ENCODE measurements around the gene CDH13. TPM values are rescaled to one million over a fixed set of nuclear protein-coding genes. Genes with fewer than 3 reads are reported as not detected.

Gene CDH13
- total RNA-seq, 1 donor from 2014 or later, result 20.9 TPM

- H3K27me3 ChIP-seq (ENCODE audit: control insufficient read depth in 3 of 3, insufficient read depth in 3 of 3, low read length in 3 of 3), result no peaks in the 10 kb centered on the region
- H3K9me3 ChIP-seq (ENCODE audit: control insufficient read depth in 3 of 3, low read length in 3 of 3), result no peaks in the 10 kb centered on the region
- H3K27ac ChIP-seq (ENCODE audit: low read depth, low read length), result no peak overlapping the region
- peaks cover 4 to 13% (median 7%) of the 10 kb centered on the region in 3 donors for H3K4me1 ChIP-seq (ENCODE audit: control insufficient read depth in 3 of 3, insufficient read depth in 3 of 3, low read length in 3 of 3)
- H3K36me3 ChIP-seq (ENCODE audit: control insufficient read depth in 3 of 3, insufficient read depth in 3 of 3, low read length in 3 of 3), result no peaks in the 10 kb centered on the region
- no peak overlapping the region for H3K4me3 ChIP-seq (ENCODE audit: low read length in 3 of 3)
- H3K9ac ChIP-seq (ENCODE audit: low read depth in 1 of 3, low read length in 3 of 3), result no peak overlapping the region
Observed at GRCh38 chr16:83472776-83473501, 846.2 kb downstream of the CDH13 start.

GRCh38 chr16:83473926-83474650, 847.3 kb downstream of the CDH13 start:
- Histone ChIP-seq H3K4me3 (ENCODE audit: low read length in 3 of 3) (no peak overlapping the region), H3K27ac (ENCODE audit: low read depth, low read length) (no peak overlapping the region), H3K9me3 (ENCODE audit: control insufficient read depth in 3 of 3, low read length in 3 of 3) (no peaks in the 10 kb centered on the region), H3K9ac (ENCODE audit: low read depth in 1 of 3, low read length in 3 of 3) (no peak overlapping the region), H3K27me3 (ENCODE audit: control insufficient read depth in 3 of 3, insufficient read depth in 3 of 3, low read length in 3 of 3) (no peaks in the 10 kb centered on the region), H3K4me1 (ENCODE audit: control insufficient read depth in 3 of 3, insufficient read depth in 3 of 3, low read length in 3 of 3) (peaks cover 4 to 13% (median 7%) of the 10 kb centered on the region in 3 donors), H3K36me3 (ENCODE audit: control insufficient read depth in 3 of 3, insufficient read depth in 3 of 3, low read length in 3 of 3) (no peaks in the 10 kb centered on the region)

- Histone ChIP-seq H3K9me3 (ENCODE audit: control insufficient read depth in 3 of 3, low read length in 3 of 3) (no peaks in the 10 kb centered on the region), H3K4me1 (ENCODE audit: control insufficient read depth in 3 of 3, insufficient read depth in 3 of 3, low read length in 3 of 3) (peaks cover 4 to 13% (median 7%) of the 10 kb centered on the region in 3 donors), H3K4me3 (ENCODE audit: low read length in 3 of 3) (no peak overlapping the region), H3K36me3 (ENCODE audit: control insufficient read depth in 3 of 3, insufficient read depth in 3 of 3, low read length in 3 of 3) (no peaks in the 10 kb centered on the region), H3K27ac (ENCODE audit: low read depth, low read length) (no peak overlapping the region), H3K27me3 (ENCODE audit: control insufficient read depth in 3 of 3, insufficient read depth in 3 of 3, low read length in 3 of 3) (no peaks in the 10 kb centered on the region), H3K9ac (ENCODE audit: low read depth in 1 of 3, low read length in 3 of 3) (no peak overlapping the region)
Observed at GRCh38 chr16:83475108-83475507, 848.3 kb downstream of the CDH13 start.

- Histone ChIP-seq H3K27ac (ENCODE audit: low read depth, low read length) (no peak overlapping the region), H3K9me3 (ENCODE audit: control insufficient read depth in 3 of 3, low read length in 3 of 3) (no peaks in the 10 kb centered on the region), H3K9ac (ENCODE audit: low read depth in 1 of 3, low read length in 3 of 3) (no peak overlapping the region), H3K27me3 (ENCODE audit: control insufficient read depth in 3 of 3, insufficient read depth in 3 of 3, low read length in 3 of 3) (no peaks in the 10 kb centered on the region), H3K4me1 (ENCODE audit: control insufficient read depth in 3 of 3, insufficient read depth in 3 of 3, low read length in 3 of 3) (peaks cover 0 to 5% (median 0%) of the 10 kb centered on the region in 3 donors), H3K4me3 (ENCODE audit: low read length in 3 of 3) (no peak overlapping the region), H3K36me3 (ENCODE audit: control insufficient read depth in 3 of 3, insufficient read depth in 3 of 3, low read length in 3 of 3) (peaks cover 0 to 3% (median 0%) of the 10 kb centered on the region in 3 donors)
Observed at GRCh38 chr16:83481589-83481988, 854.8 kb downstream of the CDH13 start.

GRCh38 chr16:83482545-83483162, 855.9 kb downstream of the CDH13 start:
- H3K27ac ChIP-seq (ENCODE audit: low read depth, low read length), result no peak overlapping the region

GRCh38 chr16:83490073-83490472, 863.3 kb downstream of the CDH13 start:
- Histone ChIP-seq H3K4me1 (ENCODE audit: control insufficient read depth in 3 of 3, insufficient read depth in 3 of 3, low read length in 3 of 3) (no peaks in the 10 kb centered on the region), H3K9ac (ENCODE audit: low read depth in 1 of 3, low read length in 3 of 3) (no peak overlapping the region), H3K4me3 (ENCODE audit: low read length in 3 of 3) (no peak overlapping the region), H3K36me3 (ENCODE audit: control insufficient read depth in 3 of 3, insufficient read depth in 3 of 3, low read length in 3 of 3) (peaks cover 0 to 8% (median 4%) of the 10 kb centered on the region in 3 donors), H3K27ac (ENCODE audit: low read depth, low read length) (no peak overlapping the region), H3K27me3 (ENCODE audit: control insufficient read depth in 3 of 3, insufficient read depth in 3 of 3, low read length in 3 of 3) (no peaks in the 10 kb centered on the region), H3K9me3 (ENCODE audit: control insufficient read depth in 3 of 3, low read length in 3 of 3) (no peaks in the 10 kb centered on the region)

More at GRCh38 chr16:83482545-83483162, 855.9 kb downstream of the CDH13 start:
- Histone ChIP-seq H3K9me3 (ENCODE audit: control insufficient read depth in 3 of 3, low read length in 3 of 3) (no peaks in the 10 kb centered on the region), H3K4me3 (ENCODE audit: low read length in 3 of 3) (no peak overlapping the region), H3K27me3 (ENCODE audit: control insufficient read depth in 3 of 3, insufficient read depth in 3 of 3, low read length in 3 of 3) (no peaks in the 10 kb centered on the region), H3K9ac (ENCODE audit: low read depth in 1 of 3, low read length in 3 of 3) (no peak overlapping the region), H3K4me1 (ENCODE audit: control insufficient read depth in 3 of 3, insufficient read depth in 3 of 3, low read length in 3 of 3) (peaks cover 0 to 5% (median 0%) of the 10 kb centered on the region in 3 donors), H3K36me3 (ENCODE audit: control insufficient read depth in 3 of 3, insufficient read depth in 3 of 3, low read length in 3 of 3) (peaks cover 0 to 8% (median 4%) of the 10 kb centered on the region in 3 donors)

- H3K9ac ChIP-seq (ENCODE audit: low read depth in 1 of 3, low read length in 3 of 3), result no peak overlapping the region
- H3K4me1 ChIP-seq (ENCODE audit: control insufficient read depth in 3 of 3, insufficient read depth in 3 of 3, low read length in 3 of 3), result no peaks in the 10 kb centered on the region
- no peaks in the 10 kb centered on the region for H3K9me3 ChIP-seq (ENCODE audit: control insufficient read depth in 3 of 3, low read length in 3 of 3)
- no peaks in the 10 kb centered on the region for H3K36me3 ChIP-seq (ENCODE audit: control insufficient read depth in 3 of 3, insufficient read depth in 3 of 3, low read length in 3 of 3)
- H3K27me3 ChIP-seq (ENCODE audit: control insufficient read depth in 3 of 3, insufficient read depth in 3 of 3, low read length in 3 of 3), result no peaks in the 10 kb centered on the region
- no peak overlapping the region for H3K4me3 ChIP-seq (ENCODE audit: low read length in 3 of 3)
- H3K27ac ChIP-seq (ENCODE audit: low read depth, low read length), result no peak overlapping the region
Observed at GRCh38 chr16:83494459-83494858, 867.7 kb downstream of the CDH13 start.

- no peaks in the 10 kb centered on the region for H3K9me3 ChIP-seq (ENCODE audit: control insufficient read depth in 3 of 3, low read length in 3 of 3)
Observed at GRCh38 chr16:83501481-83501880, 874.7 kb downstream of the CDH13 start.

GRCh38 chr16:83508295-83508694, 881.5 kb downstream of the CDH13 start:
- Histone ChIP-seq H3K9me3 (ENCODE audit: control insufficient read depth in 3 of 3, low read length in 3 of 3) (no peaks in the 10 kb centered on the region), H3K27me3 (ENCODE audit: control insufficient read depth in 3 of 3, insufficient read depth in 3 of 3, low read length in 3 of 3) (no peaks in the 10 kb centered on the region), H3K4me1 (ENCODE audit: control insufficient read depth in 3 of 3, insufficient read depth in 3 of 3, low read length in 3 of 3) (no peaks in the 10 kb centered on the region), H3K9ac (ENCODE audit: low read depth in 1 of 3, low read length in 3 of 3) (no peak overlapping the region), H3K27ac (ENCODE audit: low read depth, low read length) (no peak overlapping the region), H3K4me3 (ENCODE audit: low read length in 3 of 3) (no peak overlapping the region), H3K36me3 (ENCODE audit: control insufficient read depth in 3 of 3, insufficient read depth in 3 of 3, low read length in 3 of 3) (no peaks in the 10 kb centered on the region)

More at GRCh38 chr16:83501481-83501880, 874.7 kb downstream of the CDH13 start:
- Histone ChIP-seq H3K9ac (ENCODE audit: low read depth in 1 of 3, low read length in 3 of 3) (no peak overlapping the region), H3K36me3 (ENCODE audit: control insufficient read depth in 3 of 3, insufficient read depth in 3 of 3, low read length in 3 of 3) (no peaks in the 10 kb centered on the region), H3K27ac (ENCODE audit: low read depth, low read length) (no peak overlapping the region), H3K27me3 (ENCODE audit: control insufficient read depth in 3 of 3, insufficient read depth in 3 of 3, low read length in 3 of 3) (no peaks in the 10 kb centered on the region), H3K4me3 (ENCODE audit: low read length in 3 of 3) (no peak overlapping the region), H3K4me1 (ENCODE audit: control insufficient read depth in 3 of 3, insufficient read depth in 3 of 3, low read length in 3 of 3) (no peaks in the 10 kb centered on the region)

- H3K36me3 ChIP-seq (ENCODE audit: control insufficient read depth in 3 of 3, insufficient read depth in 3 of 3, low read length in 3 of 3), result no peaks in the 10 kb centered on the region
- no peaks in the 10 kb centered on the region for H3K9me3 ChIP-seq (ENCODE audit: control insufficient read depth in 3 of 3, low read length in 3 of 3)
- H3K4me3 ChIP-seq (ENCODE audit: low read length in 3 of 3), result no peak overlapping the region
- H3K4me1 ChIP-seq (ENCODE audit: control insufficient read depth in 3 of 3, insufficient read depth in 3 of 3, low read length in 3 of 3), result no peaks in the 10 kb centered on the region
- H3K9ac ChIP-seq (ENCODE audit: low read depth in 1 of 3, low read length in 3 of 3), result no peak overlapping the region
- no peak overlapping the region for H3K27ac ChIP-seq (ENCODE audit: low read depth, low read length)
- H3K27me3 ChIP-seq (ENCODE audit: control insufficient read depth in 3 of 3, insufficient read depth in 3 of 3, low read length in 3 of 3), result no peaks in the 10 kb centered on the region
Observed at GRCh38 chr16:83509316-83509715, 882.5 kb downstream of the CDH13 start.

Measured in skeletal muscle tissue (tissue), 4 donors.